Heart left ventricle (tissue), 16 donors: Measurements from ENCODE around the gene GXYLT2. TPM values are rescaled to one million over a fixed set of nuclear protein-coding genes. Genes with fewer than 3 reads are reported as not detected.

Experiments used
- ATAC-seq, 4 donors: fragments of 200-7000 bp; cut with Tn5 transposase; one replicate each; pipeline ENCODE4 v1.9.1; 2020 to 2022; ENCODE audit warnings: moderate library complexity in 4 of 4, mild to moderate bottlenecking in 3 of 4, moderate number of reproducible peaks in 1 of 4
- DNase-seq, 5 donors: peaks; one replicate each; pipeline ENCODE4 v3.0.0-alpha.2; 2020
- H3K27ac ChIP-seq, 12 donors: fragments of 200-600 bp; sonication (generic) in 4 of 12; one replicate each; pipeline versions ENCODE4 v1.5.0 to v1.8.0; 2016 to 2022; ENCODE audit warnings: mild to moderate bottlenecking in 2 of 12
- H3K27me3 ChIP-seq, 9 donors: fragments of 200-600 bp; sonication (generic) in 2 of 9; one replicate each; pipeline versions ENCODE4 v1.5.1 to v1.8.0; 2016 to 2022; ENCODE audit warnings: mild to moderate bottlenecking in 3 of 9
- H3K36me3 ChIP-seq, 9 donors: fragments of 200-600 bp; sonication (generic) in 2 of 9; one replicate each; pipeline versions ENCODE4 v1.5.0 to v1.8.0; 2018 to 2022; ENCODE audit warnings: mild to moderate bottlenecking in 2 of 9
- H3K4me1 ChIP-seq, 12 donors: fragments of 200-600 bp; sonication (generic) in 4 of 12; one replicate each; pipeline versions ENCODE4 v1.5.0 to v1.8.0; 2016 to 2022; ENCODE audit warnings: mild to moderate bottlenecking in 3 of 12
- H3K4me3 ChIP-seq, 12 donors: fragments of 200-600 bp; sonication (generic) in 4 of 12; one replicate each; pipeline versions ENCODE4 v1.5.0 to v1.8.0; 2017 to 2022; ENCODE audit warnings: mild to moderate bottlenecking in 9 of 12, moderate library complexity in 4 of 12
- H3K9me3 ChIP-seq, 12 donors: fragments of 200-600 bp; sonication (generic) in 4 of 12; one replicate each; pipeline versions ENCODE4 v1.5.0 to v1.8.0; 2016 to 2022; ENCODE audit warnings: mild to moderate bottlenecking in 1 of 12
- CTCF ChIP-seq, 12 donors: fragments of 200-600 bp; sonication (generic) in 4 of 12; IDR thresholded peaks; one replicate each; pipeline versions ENCODE4 v1.5.0 to v1.8.0; 2018 to 2022; ENCODE audit warnings: antibody characterized with exemption in 12 of 12, mild to moderate bottlenecking in 5 of 12
- POLR2A ChIP-seq, 2 donors: fragments of 450-650 bp; IDR thresholded peaks; one replicate each; pipeline ENCODE4 v1.6.1; 2017; ENCODE audit warnings: antibody characterized with exemption in 2 of 2, mild to moderate bottlenecking in 2 of 2, moderate library complexity in 2 of 2
- WGBS, 4 donors: extraction: QIAGEN DNeasy Blood & Tissue Kit in 2 of 4; methylation state at CpG; one replicate each; pipeline versions ENCODE4 v1.1.5 to v1.1.7; 2013 to 2018; 5-methylcytosine and 5-hydroxymethylcytosine counted together
- intact Hi-C, 10 donors: fragments of 100-400 bp; cut with DNase I; formaldehyde crosslinking; loops; one replicate each; pipeline versions ENCODE4 v1.11.1 to v1.14.2; 2022
- polyA plus RNA-seq, 2 donors: library from polyadenylated mRNA; stranded (reverse); fragments of 200-250 nt; gene quantifications; one replicate each; pipeline ENCODE4 v1.2.3, GENCODE V29; 2013
- total RNA-seq, 9 donors: library from RNA; depleted of rRNA in 2 of 9; stranded (reverse); fragments of >200 nt in 2 of 9; fragmentation: NEBNext Ultra II Directional in 3 of 9; extraction: Animal tissue kit (Norgen Biotek cat#: 25700) in 3 of 9; gene quantifications; one replicate each; pipeline versions ENCODE4 v1.1.0 to v1.2.4, GENCODE V29; 2016 to 2023
- donor health status: ischemic (EF 13 %, LVEDD 7.1; RV severe dilation, severe dysfunction).
- donor health status: healthy with polysubstance abuse.
- donor health status: DM: no; HTN: yes; CAD: no.
- donor health status: DM: no; HTN: no; CAD: no.
- donor health status: ischemic (EF 25% LVEDD 6.9; RV normal size, moderate dysfunction).
- donor health status: ischemic (EF 25% LVEDD 5.7; RV mildly dilated, moderate dysfunction).
- donor health status: healthy.
- donor health status: DM: yes; HTN: yes; CAD: no.
- donor health status: ischemic (EF 35%, LVEDD 5.7; RV mildly dilated, moderate dysfunction).
- donor health status: nonischemic (EF 11% LVEDD 7.7; RV severe dilation, severe dysfunction).
- donor health status: DM: yes; HTN: yes; CAD: no.
- donor health status: PGD.
- donor health status: ischemic (EF 29% LVEDD 5.4; RV normal size, mild dysfunction).
- donor health status: nonischemic (EF 23%, LVEDD 6.1; RV moderate dilation, normal function).

Gene GXYLT2
- total and polyA plus RNA-seq, 11 donors: 3.4 to 35.2 (median 15.0) TPM

DNA sequence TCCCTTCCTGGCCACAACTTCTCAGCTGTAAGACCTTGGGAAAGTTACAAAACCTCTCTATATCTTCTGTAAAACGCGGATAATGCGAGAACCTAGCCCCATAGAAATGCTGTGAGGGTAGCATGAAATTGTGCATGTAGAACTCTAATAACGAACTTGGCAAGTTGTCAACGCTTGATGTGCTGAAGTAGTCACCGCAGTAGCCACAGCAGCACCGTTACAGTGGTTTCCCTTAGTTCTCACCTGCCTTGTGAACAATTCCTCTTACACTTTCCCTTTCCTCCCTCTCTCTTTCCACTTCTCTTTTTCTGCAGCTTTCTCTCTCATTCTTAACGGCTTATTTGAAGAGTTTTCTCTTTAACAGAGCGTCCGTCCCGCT lies 39.2 kb upstream of the GXYLT2 start:
- 1 to 2% (median 2%) methylated on average over 11 of the region's 11 CpGs for WGBS, 4 donors
- Histone ChIP-seq H3K4me1 (peaks cover 7 to 47% (median 20%) of the 10 kb centered on the region in 12 donors), H3K9me3 (no peaks in the 10 kb centered on the region), H3K27ac (no peak overlapping the region), H3K4me3 (peak overlapping the region; percentile 30 to 95 (median 76)), H3K36me3 (peaks cover 0 to 5% (median 0%) of the 10 kb centered on the region in 9 donors), H3K27me3 (no peaks in the 10 kb centered on the region)
- ATAC-seq: peak; percentile 4 to 15 (median 4)
- intact Hi-C loops: loop anchor here in 5 of 10 donors (2.0 to 10.0 kb wide), 8 partner anchors 39 to 239 kb away; partner anchors contain the start of genes PPP4R2 (in 3 of the 5) and GXYLT2 (in 1 of the 5)
- no peak for TF ChIP-seq CTCF (IDR thresholded peaks at IDR 0.05)
- TF ChIP-seq POLR2A (IDR thresholded peaks at IDR 0.05): no peak
- no peak for DNase-seq

DNA sequence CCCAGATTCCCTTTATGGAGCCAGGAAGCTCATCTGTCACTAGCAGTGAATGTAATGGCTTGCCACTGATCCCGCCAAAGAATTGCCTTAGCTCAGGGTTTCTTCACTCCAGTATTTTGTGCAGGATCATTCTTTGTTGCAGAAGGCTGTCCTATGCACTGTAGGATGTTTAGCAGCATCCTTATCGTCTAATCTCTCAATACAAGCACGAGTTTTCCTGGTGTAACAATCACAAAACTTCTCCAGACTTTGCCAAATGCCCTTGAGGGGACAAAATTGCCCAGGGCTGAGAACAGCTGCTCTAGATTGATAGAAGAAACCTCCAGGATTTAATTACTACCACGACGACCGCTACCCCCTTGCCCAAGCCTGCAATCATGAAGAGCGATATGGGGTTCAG lies 32.8 kb upstream of the GXYLT2 start:
- intact Hi-C loops: loop anchor here in 2 of 10 donors (10.0 kb wide), 2 partner anchors 220 to 230 kb away; no protein-coding TSS in a partner anchor
- Histone ChIP-seq H3K36me3 (no peaks in the 10 kb centered on the region), H3K9me3 (no peaks in the 10 kb centered on the region), H3K27me3 (no peaks in the 10 kb centered on the region), H3K4me1 (peaks cover 0 to 3% (median 0%) of the 10 kb centered on the region in 12 donors), H3K4me3 (no peak overlapping the region), H3K27ac (no peak overlapping the region)
- DNase-seq: no peak
- 67 to 77% (median 70%) methylated on average over 7 of the region's 7 CpGs for WGBS, 4 donors
- TF ChIP-seq POLR2A (IDR thresholded peaks at IDR 0.05): no peak
- no peak for TF ChIP-seq CTCF (IDR thresholded peaks at IDR 0.05)
- ATAC-seq: no peak

- intact Hi-C loops: no loop called here
- WGBS, 4 donors: 85 to 89% (median 86%) methylated on average over 5 of the region's 5 CpGs
- Histone ChIP-seq H3K36me3 (no peaks in the 10 kb centered on the region), H3K27me3 (no peaks in the 10 kb centered on the region), H3K4me3 (no peak overlapping the region), H3K4me1 (no peaks in the 10 kb centered on the region), H3K9me3 (no peaks in the 10 kb centered on the region), H3K27ac (no peak overlapping the region)
- DNase-seq (no peak), ATAC-seq (no peak)
- no peak for TF ChIP-seq CTCF (IDR thresholded peaks at IDR 0.05)
- TF ChIP-seq POLR2A (IDR thresholded peaks at IDR 0.05): no peak
Measured at GRCh38 chr3:72860053-72860452, 27.8 kb upstream of the GXYLT2 start.

DNA sequence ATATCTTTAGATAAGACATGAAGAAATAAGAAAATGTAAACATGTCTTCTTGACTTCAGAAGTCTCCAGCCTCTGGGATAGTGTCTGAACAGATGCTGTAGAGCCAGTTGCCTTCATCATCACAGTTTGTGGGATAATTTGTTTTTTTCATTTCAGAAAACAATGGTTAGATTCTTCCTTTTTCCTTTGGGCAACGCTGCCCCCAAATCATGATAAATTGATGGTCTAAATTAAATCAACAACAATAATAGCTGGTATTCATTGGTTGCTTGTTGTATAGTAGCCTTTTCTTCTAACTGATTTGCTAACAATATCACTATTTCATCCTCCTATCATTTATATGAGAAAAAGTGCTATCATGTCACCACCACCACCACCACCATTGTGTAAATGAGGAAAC lies 27.0 kb upstream of the GXYLT2 start:
- WGBS, 4 donors: 66 to 75% (median 67%) methylated on average over 1 of the region's 1 CpG
- intact Hi-C loops: no loop called here
- no peaks in the 10 kb centered on the region for H3K27me3 ChIP-seq
- H3K27ac ChIP-seq: no peak overlapping the region
- no peak for TF ChIP-seq POLR2A (IDR thresholded peaks at IDR 0.05)
- TF ChIP-seq CTCF (IDR thresholded peaks at IDR 0.05): no peak
- H3K4me1 ChIP-seq: no peaks in the 10 kb centered on the region
- no peaks in the 10 kb centered on the region for H3K36me3 ChIP-seq
- DNase-seq (no peak), ATAC-seq (no peak)
- no peak overlapping the region for H3K4me3 ChIP-seq
- no peaks in the 10 kb centered on the region for H3K9me3 ChIP-seq
